OCI-LY1 (cell line): ENCODE measurements around the gene POU2F1.

ENCODE experiments used
- H2AFZ ChIP-seq: fragments of 200-600 bp; sonication (generic), shearing (Covaris generic); 2 replicates; pipeline ENCODE4 v1.6.0; 2014; ENCODE audit warnings: antibody characterized with exemption, mild to moderate bottlenecking, low read length
- H3F3A ChIP-seq: fragments of 200-600 bp; sonication (generic), shearing (Covaris generic); 2 replicates; pipeline ENCODE4 v1.6.0; 2014; ENCODE audit warnings: mild to moderate bottlenecking, antibody characterized with exemption, low read length, moderate library complexity; ENCODE audit not compliant: insufficient read depth
- H3K27ac ChIP-seq: fragments of 200-600 bp; sonication (generic); 2 replicates; pipeline ENCODE4 v1.5.1; 2014; ENCODE audit warnings: low read length, mixed run types, mild to moderate bottlenecking, low read depth; ENCODE audit not compliant: poor library complexity, severe bottlenecking
- H3K27me3 ChIP-seq: fragments of 200-600 bp; sonication (generic); 2 replicates; pipeline ENCODE4 v1.6.0; 2014; ENCODE audit warnings: antibody characterized with exemption, mild to moderate bottlenecking, low read length, moderate library complexity; ENCODE audit not compliant: insufficient read depth
- H3K36me3 ChIP-seq: fragments of 200-600 bp; sonication (generic); 2 replicates; pipeline ENCODE4 v1.6.1; 2014; ENCODE audit warnings: mild to moderate bottlenecking, antibody characterized with exemption, low read length, moderate library complexity, mixed read lengths; ENCODE audit not compliant: insufficient read depth
- H3K4me1 ChIP-seq: fragments of 200-600 bp; sonication (generic); 2 replicates; pipeline ENCODE4 v1.5.1; 2014; ENCODE audit warnings: mild to moderate bottlenecking, low read length, moderate library complexity; ENCODE audit not compliant: insufficient read depth, severe bottlenecking
- H3K4me2 ChIP-seq: fragments of 200-600 bp; sonication (generic), shearing (Covaris generic); 2 replicates; pipeline ENCODE4 v1.6.1; 2014; ENCODE audit warnings: low read length
- H3K4me3 ChIP-seq: fragments of 200-600 bp; sonication (generic); 2 replicates; pipeline ENCODE4 v1.5.1; 2014; ENCODE audit warnings: low read length, low read depth, mild to moderate bottlenecking, mixed read lengths; ENCODE audit not compliant: poor library complexity, severe bottlenecking
- H3K79me2 ChIP-seq: fragments of 200-600 bp; shearing (Covaris generic); 2 replicates; pipeline ENCODE4 v1.6.1; 2016; ENCODE audit warnings: mixed run types, low read length, mixed read lengths; ENCODE audit not compliant: insufficient read depth
- H3K9ac ChIP-seq: fragments of 200-600 bp; sonication (generic), shearing (Covaris generic); 2 replicates; pipeline ENCODE4 v1.6.1; 2014; ENCODE audit warnings: mild to moderate bottlenecking, low read length, mixed read lengths
- H3K9me2 ChIP-seq: fragments of 200-600 bp; sonication (generic), shearing (Covaris generic); 2 replicates; pipeline ENCODE4 v1.6.1; 2014; ENCODE audit warnings: low read depth, mild to moderate bottlenecking, low read length, mixed read lengths
- H3K9me3 ChIP-seq: fragments of 200-600 bp; shearing (Covaris generic); 2 replicates; pipeline ENCODE4 v1.6.1; 2014; ENCODE audit warnings: low read length, mixed read lengths
- H4K20me1 ChIP-seq: fragments of 200-600 bp; sonication (generic), shearing (Covaris generic); 2 replicates; pipeline ENCODE4 v1.6.0; 2016; ENCODE audit warnings: mild to moderate bottlenecking, low read length; ENCODE audit not compliant: insufficient read depth
- EZH2 ChIP-seq: fragments of 200-600 bp; sonication (generic), shearing (Covaris generic); IDR thresholded peaks from 2 replicates; pipeline ENCODE4 v1.8.0; 2017; ENCODE audit warnings: borderline replicate concordance, mixed run types, mild to moderate bottlenecking, antibody characterized with exemption, low read length, moderate library complexity, mixed read lengths
- TF ChIP-seq, protein P1 (sequence below): fragments of 200-600 bp; sonication (generic), shearing (Covaris generic); IDR thresholded peaks from 2 replicates; pipeline ENCODE4 v1.5.1; 2017; ENCODE audit warnings: mild to moderate bottlenecking, antibody characterized with exemption, low read length, moderate library complexity, mixed read lengths

POU2F1 gene

DNA sequence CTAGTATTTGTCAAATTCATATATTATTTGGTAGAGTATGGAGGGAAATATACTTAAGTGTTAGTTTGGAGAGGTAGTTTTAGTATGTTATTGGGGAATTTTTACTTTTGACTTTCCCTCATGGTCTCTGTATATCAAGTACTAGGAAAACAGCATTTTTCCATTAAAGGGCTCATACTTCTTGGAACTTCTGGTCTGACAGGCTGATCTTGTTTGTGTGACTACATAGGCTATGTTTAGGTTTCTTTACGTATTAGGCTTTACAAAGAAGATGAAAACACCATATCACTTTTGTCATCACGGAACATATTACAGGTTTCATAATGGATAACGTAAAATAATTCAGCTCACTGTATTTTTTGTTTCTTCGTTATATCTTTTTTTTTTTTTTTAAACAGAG, 30.8 kb downstream of the POU2F1 start:
- H3K9me2 ChIP-seq: no peaks in the 10 kb centered on the region
- H2AFZ ChIP-seq: no peak overlapping the region
- no peaks in the 10 kb centered on the region for H3K27me3 ChIP-seq
- H3F3A ChIP-seq: no peaks in the 10 kb centered on the region
- H3K9me3 ChIP-seq: no peaks in the 10 kb centered on the region
- H4K20me1 ChIP-seq: no peaks in the 10 kb centered on the region
- no peak overlapping the region for H3K4me2 ChIP-seq
- peaks cover 21% of the 10 kb centered on the region for H3K4me1 ChIP-seq
- H3K9ac ChIP-seq: no peak overlapping the region
- no peak overlapping the region for H3K27ac ChIP-seq
- H3K79me2 ChIP-seq: no peaks in the 10 kb centered on the region
- TF ChIP-seq, protein P1, sequence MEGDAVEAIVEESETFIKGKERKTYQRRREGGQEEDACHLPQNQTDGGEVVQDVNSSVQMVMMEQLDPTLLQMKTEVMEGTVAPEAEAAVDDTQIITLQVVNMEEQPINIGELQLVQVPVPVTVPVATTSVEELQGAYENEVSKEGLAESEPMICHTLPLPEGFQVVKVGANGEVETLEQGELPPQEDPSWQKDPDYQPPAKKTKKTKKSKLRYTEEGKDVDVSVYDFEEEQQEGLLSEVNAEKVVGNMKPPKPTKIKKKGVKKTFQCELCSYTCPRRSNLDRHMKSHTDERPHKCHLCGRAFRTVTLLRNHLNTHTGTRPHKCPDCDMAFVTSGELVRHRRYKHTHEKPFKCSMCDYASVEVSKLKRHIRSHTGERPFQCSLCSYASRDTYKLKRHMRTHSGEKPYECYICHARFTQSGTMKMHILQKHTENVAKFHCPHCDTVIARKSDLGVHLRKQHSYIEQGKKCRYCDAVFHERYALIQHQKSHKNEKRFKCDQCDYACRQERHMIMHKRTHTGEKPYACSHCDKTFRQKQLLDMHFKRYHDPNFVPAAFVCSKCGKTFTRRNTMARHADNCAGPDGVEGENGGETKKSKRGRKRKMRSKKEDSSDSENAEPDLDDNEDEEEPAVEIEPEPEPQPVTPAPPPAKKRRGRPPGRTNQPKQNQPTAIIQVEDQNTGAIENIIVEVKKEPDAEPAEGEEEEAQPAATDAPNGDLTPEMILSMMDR: no peak
- TF ChIP-seq EZH2: no peak
- H3K4me3 ChIP-seq: no peak overlapping the region
- no peaks in the 10 kb centered on the region for H3K36me3 ChIP-seq

DNA sequence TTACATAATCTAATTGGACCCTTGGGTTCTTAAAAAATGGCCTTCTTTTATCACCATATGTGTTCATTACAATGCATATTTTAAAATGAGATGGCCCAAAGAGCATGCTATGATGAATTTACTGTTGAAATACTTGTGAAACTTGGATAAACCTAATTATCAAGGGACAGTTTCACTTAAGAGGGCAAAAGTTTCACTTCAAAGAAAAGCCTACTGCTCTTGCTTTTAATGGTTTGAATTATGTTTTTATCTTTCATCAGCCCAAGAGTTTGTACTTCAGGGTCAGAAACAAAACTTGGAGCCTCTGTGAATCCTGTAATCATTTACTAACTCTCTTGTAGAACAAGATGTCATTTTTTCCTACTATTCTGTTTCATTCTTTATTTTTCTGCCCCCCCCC, 32.3 kb downstream of the POU2F1 start:
- Histone ChIP-seq H3K27ac (no peak overlapping the region), H4K20me1 (no peaks in the 10 kb centered on the region), H2AFZ (no peak overlapping the region), H3K4me1 (peaks cover 6% of the 10 kb centered on the region), H3K9me2 (no peaks in the 10 kb centered on the region), H3K4me2 (no peak overlapping the region), H3F3A (no peaks in the 10 kb centered on the region), H3K9ac (no peak overlapping the region), H3K9me3 (no peaks in the 10 kb centered on the region), H3K79me2 (no peaks in the 10 kb centered on the region), H3K36me3 (no peaks in the 10 kb centered on the region), H3K27me3 (no peaks in the 10 kb centered on the region), H3K4me3 (no peak overlapping the region)
- TF ChIP-seq, protein P1: no peak
- TF ChIP-seq EZH2: no peak

DNA sequence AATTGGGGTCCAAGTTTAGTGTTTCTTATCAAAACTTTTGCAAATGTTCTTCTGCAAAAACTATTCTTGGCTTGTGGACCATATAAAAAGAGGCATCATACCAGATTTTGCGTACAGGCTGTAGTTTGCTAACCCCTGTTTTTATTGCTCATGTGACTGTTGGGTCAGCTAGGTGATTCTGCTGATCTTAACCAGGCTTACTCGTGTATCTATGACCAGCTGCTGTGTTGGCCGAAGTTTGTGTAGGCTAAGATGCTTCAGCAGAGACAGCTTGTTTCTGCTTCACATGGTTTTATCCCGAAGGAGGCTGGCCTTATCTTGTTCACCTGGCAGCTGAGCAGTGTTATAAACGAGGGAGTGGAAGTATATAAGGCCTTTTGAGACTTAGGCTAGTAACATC, 38.2 kb downstream of the POU2F1 start:
- Histone ChIP-seq H3K4me1 (peaks cover 18% of the 10 kb centered on the region), H4K20me1 (no peaks in the 10 kb centered on the region), H2AFZ (no peak overlapping the region), H3K4me3 (no peak overlapping the region), H3K27me3 (no peaks in the 10 kb centered on the region), H3F3A (no peaks in the 10 kb centered on the region), H3K79me2 (no peaks in the 10 kb centered on the region), H3K9ac (no peak overlapping the region), H3K9me2 (no peaks in the 10 kb centered on the region), H3K36me3 (no peaks in the 10 kb centered on the region), H3K9me3 (no peaks in the 10 kb centered on the region), H3K27ac (no peak overlapping the region), H3K4me2 (no peak overlapping the region)
- no peak for TF ChIP-seq EZH2
- TF ChIP-seq, protein P1: no peak
